ENCODE results near the gene PATJ.
"Not testable (repeated sequence)": the region's sequence is repeated elsewhere in the genome, so short reads cannot be mapped to it uniquely, and the experiment has no call there.

The PATJ gene

DNA sequence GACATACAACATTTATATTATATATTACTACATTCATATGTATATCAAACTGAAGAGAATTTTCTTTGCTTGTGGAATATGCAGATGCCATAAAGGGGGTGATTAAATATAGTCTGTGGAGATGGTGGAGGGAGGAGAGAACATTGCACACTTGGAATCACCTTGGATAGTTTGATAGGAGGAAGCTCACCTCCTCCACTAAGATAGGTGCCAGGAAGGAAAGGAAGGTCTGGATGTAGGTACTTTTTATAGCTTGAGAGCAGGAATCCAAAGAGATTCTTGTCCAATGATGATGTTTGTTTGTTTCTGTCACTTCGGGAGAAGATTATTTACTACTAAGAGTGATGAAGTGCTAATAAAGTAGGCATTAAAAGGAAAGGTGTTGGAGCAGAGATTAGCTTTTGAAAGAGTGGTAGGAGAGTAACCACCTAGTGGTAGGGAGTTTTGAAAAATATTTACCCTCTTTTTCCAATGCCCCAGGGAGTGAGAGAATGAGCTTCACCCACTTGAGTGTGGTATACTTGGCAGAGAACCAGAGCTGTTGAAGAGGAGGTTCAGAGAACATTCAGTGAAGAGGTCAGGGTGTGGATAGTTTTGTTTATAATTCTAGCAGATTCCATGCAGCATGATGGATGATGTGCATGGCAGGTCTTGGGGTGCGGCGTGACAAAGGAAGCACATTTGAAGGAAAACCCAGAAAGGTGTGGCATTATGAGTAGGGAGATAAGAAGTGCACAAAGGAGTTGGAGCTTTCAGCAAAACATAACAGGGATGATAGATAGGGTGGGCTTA, 145.0 kb downstream of the PATJ start:
- no peak for DNase-seq (ENCODE audit: low read depth in 2 of 2, low spot score in 1 of 2)

DNA sequence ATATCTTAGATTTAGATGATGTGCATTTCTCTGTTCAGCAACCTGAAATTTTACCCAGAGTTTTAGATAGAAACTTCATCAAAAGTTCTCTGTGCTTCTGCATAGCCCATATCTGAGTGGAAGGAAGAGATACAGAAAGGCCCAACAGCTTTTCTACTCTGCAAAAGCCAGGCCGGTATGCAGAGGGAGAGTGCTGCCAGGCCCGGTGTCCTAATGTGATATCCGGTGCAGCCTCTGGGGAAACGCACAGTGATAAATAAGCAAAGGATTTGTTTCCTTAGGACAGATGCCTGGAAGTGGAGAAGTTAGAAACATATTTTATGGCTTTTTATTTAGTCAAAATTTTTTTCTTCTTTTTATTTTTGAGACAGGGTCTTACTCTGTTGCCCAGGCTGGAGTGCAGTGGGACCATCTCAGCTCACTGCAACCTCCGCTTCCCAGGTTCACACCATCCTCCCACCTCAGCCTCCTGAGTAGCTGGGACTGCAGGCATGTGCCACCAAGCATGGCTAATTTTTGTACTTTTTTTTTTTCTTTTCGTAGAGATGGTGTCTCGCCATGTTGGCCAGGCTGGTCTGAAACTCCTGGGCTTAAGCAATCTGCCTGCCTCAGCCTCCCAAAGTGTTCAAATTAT, 145.8 kb downstream of the PATJ start:
- DNase-seq (ENCODE audit: low read depth in 2 of 2, low spot score in 1 of 2), result no peak

DNA sequence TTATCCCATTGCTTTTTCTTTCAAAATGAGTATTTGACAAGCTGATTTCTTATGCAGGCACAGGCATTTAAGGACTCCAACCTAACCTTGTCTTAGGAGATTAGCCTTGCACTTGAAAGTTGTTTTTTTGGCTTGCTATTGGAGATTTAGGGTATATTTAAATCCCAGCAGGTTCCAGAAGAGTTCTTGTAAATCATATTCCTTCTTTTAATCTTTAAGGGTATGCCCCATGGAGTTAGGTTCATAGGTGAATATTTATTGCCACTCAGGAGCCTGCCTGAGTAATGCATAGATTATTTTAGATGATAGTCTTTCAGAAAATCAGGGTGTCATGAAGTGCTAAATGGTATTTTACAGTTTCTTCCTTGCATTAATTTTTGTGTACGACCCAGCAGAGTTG, 146.5 kb downstream of the PATJ start:
- no peak for DNase-seq (ENCODE audit: low read depth in 2 of 2, low spot score in 1 of 2)

- DNase-seq (ENCODE audit: low read depth in 2 of 2, low spot score in 1 of 2), result not testable (repeated sequence)
Measured at GRCh38 chr1:61890435-61890834, 148.2 kb downstream of the PATJ start.

DNA sequence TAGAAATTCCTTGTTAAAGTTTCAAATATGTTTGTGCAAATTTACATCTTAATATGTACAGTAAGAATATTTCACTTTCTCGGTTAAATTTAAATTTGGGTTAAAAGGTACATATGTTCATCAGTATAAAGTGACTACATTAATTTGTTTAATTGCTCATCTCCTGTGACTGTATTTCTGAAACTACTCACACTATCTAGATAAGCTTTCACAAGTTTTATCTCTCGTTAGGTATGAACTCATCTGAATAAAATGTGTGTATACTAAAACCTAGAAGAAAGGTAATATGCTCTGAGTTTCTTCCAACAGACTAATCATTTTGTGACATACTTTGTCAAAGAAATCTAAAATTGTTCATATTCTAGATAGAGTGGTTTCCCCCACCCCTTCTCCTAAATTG, 150.7 kb downstream of the PATJ start:
- no peak for DNase-seq (ENCODE audit: low read depth in 2 of 2, low spot score in 1 of 2)

DNA sequence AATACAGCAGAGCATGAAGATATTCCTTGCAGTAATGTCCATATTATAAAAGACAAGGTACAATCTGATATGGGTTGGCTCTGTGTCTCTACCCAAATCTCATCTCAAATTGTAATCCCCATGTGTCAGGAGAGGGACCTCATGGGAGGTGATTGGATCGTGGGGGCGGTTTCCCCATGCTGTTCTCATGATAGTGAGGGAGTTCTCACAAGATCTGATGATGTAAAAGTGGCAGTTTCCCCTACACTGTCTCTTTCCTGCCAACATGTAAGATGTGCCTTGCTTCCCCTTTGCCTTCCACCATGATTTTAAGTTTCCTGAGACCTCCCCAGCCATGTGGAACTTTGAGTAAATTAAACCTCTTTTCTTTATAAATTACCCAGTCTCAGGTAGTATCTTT, 152.0 kb downstream of the PATJ start:
- DNase-seq (ENCODE audit: low read depth in 2 of 2, low spot score in 1 of 2), result not testable (repeated sequence)

DNA sequence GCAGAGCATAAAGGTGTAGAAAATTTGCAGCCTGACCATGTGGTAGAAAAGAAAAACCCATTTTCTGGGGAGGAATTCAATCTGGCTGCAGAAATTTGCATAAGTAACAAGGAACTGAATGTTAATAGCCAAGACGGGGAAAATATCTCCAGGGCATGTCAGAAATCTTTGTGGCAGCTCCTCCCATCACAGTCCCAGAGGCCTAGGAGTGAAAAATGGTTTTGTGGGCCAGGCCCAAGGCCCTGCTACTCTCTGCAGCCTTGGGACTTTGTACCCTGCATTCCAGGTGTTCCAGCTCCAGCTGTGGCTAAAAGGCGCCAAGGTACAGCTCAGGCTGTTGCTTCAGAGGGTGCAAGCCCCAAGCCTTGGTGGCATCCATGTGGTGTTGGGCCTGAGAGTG, 152.9 kb downstream of the PATJ start:
- no peak for DNase-seq (ENCODE audit: low read depth in 2 of 2, low spot score in 1 of 2)

GRCh38 chr1:61898658-61899057, 156.4 kb downstream of the PATJ start:
- DNase-seq (ENCODE audit: low read depth in 2 of 2, low spot score in 1 of 2), result no peak

- DNase-seq (ENCODE audit: low read depth in 2 of 2, low spot score in 1 of 2), result no peak
Measured at GRCh38 chr1:61904354-61904753, 162.1 kb downstream of the PATJ start.

GRCh38 chr1:61907102-61907501, 164.8 kb downstream of the PATJ start:
- no peak for DNase-seq (ENCODE audit: low read depth in 2 of 2, low spot score in 1 of 2)

- DNase-seq (ENCODE audit: low read depth in 2 of 2, low spot score in 1 of 2), result no peak
Measured at GRCh38 chr1:61910035-61910434, 167.8 kb downstream of the PATJ start.

DNA sequence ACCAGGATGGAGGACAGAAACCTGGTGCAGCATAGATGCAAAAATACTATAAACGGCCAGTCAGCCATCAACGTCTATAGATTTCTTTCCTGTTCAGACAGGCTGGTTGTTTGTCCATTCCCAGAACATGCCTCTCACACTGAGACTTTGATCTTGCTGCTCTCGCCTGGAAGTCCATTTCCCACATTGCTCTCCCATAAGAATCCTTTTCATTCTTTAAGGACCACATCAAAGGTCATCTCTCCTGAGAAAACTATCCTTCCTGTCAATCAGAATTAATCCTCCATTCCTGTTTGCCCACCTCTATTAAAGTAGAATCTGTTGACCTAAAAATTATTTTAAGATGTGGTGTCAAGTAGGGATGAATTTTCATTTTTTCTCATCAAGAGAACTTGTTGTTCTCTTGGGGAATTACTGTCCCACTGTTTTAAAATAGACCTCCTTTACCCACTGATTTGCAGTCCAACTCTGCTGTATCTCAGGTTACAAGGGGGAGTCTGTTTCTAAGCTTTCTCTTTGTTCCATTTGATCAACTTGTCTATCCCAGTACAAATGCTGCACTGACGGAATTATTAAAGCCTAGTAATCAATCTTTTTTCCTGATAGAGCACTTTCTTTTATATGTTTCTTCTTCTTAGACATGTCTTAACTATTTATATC, 172.7 kb downstream of the PATJ start:
- DNase-seq (ENCODE audit: low read depth in 2 of 2, low spot score in 1 of 2), result no peak

- no peak for DNase-seq (ENCODE audit: low read depth in 2 of 2, low spot score in 1 of 2)
Measured at GRCh38 chr1:61921435-61921834, 179.2 kb downstream of the PATJ start.

DNA sequence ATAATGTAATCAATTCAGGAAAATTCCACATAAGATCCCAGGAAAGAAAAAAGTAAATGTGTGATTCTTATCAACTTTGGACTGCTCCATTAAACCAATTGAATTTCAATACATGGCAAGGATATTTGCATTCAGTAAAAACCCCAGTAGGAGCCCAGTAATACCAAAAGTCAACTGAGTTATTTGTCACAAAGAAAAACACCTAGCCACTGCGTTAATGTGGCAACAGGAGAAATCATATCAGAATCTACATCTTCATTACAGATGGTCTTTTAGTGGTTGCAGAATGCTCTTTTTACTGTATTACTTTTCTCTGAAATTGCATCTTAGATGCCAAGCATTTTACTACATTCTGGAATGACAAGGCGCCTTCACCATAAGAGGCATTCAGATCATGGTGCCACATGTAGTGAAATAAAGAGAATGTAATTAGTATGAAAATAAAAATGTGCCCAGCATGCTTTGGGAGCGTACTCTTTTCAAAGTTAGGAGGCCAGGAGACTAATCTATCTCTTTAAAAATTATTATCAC, 180.7 kb downstream of the PATJ start:
- no peak for DNase-seq (ENCODE audit: low read depth in 2 of 2, low spot score in 1 of 2)

GRCh38 chr1:61925591-61926298, 183.5 kb downstream of the PATJ start:
- DNase-seq (ENCODE audit: low read depth in 2 of 2, low spot score in 1 of 2), result no peak

DNA sequence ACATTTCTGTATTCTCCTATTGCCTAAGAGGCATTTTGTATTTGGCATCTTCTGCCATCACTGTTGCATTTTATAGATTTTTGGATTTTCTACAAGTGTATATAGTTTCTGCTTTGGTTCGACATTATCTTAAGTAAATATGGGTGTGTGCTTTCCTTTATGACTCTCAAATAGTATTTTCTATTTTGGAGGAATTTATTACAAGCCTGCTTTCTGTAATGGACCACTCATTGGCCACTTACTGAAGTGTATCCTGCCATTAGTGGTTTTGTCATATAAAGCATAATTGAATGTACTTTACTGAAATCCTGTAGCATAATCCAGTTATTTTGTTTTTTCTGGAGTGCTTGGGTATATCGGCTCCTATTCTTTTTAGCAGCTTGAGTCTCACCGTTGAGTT, 184.3 kb downstream of the PATJ start:
- DNase-seq (ENCODE audit: low read depth in 2 of 2, low spot score in 1 of 2), result no peak

GRCh38 chr1:61930116-61930645, 187.9 kb downstream of the PATJ start:
- DNase-seq (ENCODE audit: low read depth in 2 of 2, low spot score in 1 of 2), result no peak

- no peak for DNase-seq (ENCODE audit: low read depth in 2 of 2, low spot score in 1 of 2)
Measured at GRCh38 chr1:61931587-61932279, 189.5 kb downstream of the PATJ start.

DNA sequence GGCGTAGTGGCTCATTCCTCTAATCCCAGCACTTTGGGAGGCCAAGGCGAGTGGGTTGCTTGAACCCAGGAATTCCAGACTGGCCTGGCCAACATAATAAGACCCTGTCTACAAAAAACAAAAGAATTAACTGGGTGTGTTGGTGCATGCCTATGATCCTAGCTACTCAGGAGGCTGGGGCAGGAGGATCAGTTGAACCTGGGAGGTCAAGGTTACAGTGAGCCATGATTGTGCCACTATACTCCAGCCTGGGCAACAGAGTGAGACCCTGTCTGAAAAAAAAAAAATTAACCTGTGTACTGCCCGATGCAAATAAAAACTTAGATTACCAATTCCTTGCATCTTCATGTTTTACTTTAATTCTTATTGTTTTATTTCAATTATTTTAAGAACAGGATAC, 193.2 kb downstream of the PATJ start:
- DNase-seq (ENCODE audit: low read depth in 2 of 2, low spot score in 1 of 2), result no peak

GRCh38 chr1:61936839-61937238, 194.6 kb downstream of the PATJ start:
- no peak for DNase-seq (ENCODE audit: low read depth in 2 of 2, low spot score in 1 of 2)

GRCh38 chr1:61941794-61942193, 199.5 kb downstream of the PATJ start:
- no peak for DNase-seq (ENCODE audit: low read depth in 2 of 2, low spot score in 1 of 2)
